GM18868 (cell line): ENCODE results near the gene CPLANE2.
"Not testable (repeated sequence)": the region's sequence is repeated elsewhere in the genome, so short reads cannot be mapped to it uniquely, and the experiment has no call there.

Source experiments
- ATAC-seq: cut with Tn5 transposase; IDR thresholded peaks from one replicate; pipeline ENCODE4 v1.9.1; 2021; ENCODE audit warnings: mild to moderate bottlenecking, moderate library complexity; ENCODE audit not compliant: unreplicated experiment

CPLANE2 gene

DNA sequence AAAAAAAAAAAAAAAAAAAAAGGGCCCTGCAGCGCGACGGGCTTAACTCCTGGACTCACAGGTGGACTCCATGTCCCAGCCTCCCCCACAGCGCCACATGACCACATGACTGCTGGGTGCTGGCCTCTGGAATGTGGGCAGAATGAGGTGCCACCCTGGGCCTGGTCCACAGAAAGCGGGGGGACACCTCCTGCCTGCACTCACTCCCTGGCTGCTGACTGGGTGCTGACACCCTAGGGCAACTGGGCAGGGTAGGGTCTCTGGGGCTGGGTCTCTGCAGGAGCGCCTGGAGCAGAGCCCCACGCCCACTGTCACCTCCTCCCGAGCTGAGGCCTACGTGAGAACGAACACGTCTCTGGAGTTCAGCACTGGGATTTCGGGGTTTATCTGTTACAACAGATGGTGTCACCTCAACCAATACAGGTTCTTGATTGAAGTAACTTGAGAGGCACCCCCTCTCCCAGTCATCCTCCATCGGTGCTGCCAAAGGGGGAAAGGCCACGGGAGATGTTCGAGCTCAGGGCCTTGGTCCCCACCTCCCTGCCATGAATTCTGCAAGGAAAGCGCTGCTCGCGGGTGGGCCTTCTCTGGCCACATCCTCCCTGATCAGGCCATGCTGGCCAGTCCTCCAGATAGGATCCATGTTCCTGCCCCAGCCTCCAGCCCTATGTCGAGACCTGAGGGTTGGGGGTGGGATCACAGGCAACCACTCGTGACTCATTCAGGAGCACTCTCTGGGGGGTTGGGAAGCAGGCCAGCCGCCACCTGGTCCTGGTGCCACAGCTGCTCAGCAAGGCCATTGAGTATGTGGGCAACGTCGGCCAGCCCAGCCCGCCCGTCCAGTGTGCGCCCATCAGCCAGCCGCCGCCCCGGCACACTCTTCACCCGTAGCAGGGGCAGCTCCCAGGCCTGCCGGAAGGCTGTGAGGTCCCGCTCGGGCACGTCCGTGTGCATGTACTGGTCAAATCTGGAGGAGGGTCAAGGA, 5.4 kb downstream of the CPLANE2 start:
- no peak for ATAC-seq

DNA sequence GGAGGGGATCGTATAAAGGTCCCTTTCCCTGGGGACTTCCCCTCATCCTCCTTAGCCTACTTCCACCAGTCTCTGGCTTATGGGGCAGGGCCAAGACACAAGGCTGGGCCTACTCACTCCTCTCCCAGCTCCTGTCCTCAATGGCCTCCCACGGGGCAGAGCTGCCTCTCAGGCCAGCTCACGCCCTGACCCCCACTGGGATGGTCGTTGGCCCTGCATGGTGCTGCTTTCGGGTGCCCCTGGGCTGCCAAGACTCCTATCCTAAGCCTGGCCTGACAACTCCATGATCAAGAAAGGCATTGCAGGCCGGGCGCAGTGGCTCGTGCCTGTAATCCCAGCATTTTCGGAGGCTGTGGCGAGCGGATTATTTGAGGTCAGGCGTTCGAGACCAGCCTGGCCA, 6.2 kb downstream of the CPLANE2 start:
- ATAC-seq: no peak

DNA sequence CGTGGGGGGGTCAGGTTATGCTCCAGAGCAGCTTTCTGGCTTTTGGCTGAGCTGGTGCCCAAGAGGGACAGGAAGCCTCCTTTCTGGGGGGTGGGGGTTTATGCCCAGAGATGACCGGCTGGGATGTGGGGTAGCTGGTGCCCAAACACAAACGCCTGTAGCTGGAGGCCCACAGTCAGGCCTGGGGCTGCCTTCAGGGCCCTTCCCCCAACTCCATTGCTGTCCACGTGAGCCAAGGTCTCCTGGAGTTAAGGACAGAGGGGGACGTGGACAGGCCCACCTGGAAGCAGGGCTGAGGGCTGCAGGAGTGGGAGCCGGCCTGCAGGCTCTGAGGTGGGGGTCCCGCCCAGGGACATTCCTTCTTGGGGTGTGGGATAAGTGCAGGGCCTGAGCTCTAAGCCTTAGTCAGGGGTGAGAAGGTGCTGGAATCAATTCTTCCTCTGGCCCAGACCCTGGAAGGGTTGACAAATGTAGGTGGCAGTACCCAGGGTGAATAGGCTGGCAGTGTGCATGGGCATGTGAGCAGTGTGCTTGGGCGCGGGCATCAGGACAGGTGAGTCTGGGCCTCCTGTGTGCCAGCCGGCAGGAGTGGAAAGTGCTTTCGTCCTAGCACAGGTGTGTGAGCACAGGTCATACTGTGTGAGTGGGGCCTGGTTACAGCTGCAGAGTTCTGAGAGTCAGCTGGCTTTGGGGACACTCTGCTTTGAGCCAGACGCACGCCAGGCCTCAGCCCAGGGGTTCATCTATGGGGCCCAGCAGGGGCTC, 6.8 kb downstream of the CPLANE2 start:
- no peak for ATAC-seq

DNA sequence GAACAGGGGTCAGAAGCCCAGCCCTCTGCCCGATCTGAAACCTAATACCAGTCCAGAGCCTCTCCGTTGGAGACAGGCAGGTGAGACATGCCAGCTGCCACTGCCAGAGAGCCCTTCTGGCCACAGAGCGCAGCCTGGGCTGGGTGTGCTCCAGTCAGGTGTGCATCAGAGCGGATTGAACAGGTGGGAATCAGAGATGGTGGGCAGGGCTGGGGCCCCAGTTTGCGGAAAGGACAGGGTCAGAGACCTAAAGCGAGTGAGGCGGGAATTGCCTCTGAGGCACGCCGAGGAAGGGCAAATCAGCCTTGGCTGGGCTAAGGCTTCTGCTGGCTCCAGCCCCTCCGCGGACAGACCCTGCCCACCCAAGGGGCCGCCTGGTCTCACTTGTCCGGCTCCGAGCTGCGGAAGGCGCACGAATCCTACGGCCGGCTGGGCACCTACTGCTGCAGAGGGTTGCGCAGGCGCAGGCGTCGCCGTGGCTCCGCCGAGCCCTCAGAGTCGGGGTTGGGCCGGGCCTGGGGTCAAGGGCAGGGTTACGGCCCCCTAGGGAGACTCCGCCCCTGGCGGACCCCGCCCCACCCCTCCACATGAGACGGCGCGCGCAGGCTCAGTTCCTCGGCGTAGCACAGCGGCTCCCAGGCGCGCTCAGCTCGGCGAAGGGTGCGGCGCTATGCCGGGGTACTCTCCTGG, 10.3 kb downstream of the CPLANE2 start:
- ATAC-seq: no peak

DNA sequence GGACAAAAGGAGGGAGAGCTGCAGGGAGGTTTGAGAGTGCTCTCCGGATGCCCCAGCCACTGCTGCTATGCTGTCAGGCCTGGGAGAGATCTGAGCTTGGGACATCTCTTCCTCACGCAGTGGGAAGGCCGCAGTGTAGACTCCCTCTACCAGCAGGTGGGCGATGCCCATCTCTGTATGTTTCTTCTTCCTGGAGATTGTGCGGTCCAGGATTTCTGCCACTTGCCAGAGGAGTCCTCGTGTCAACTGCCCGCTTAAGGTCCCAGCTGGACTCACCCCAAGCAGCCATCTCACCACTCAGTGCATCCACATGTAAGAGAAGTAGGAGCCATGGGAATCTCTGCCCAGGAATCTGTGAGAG, 10.9 kb downstream of the CPLANE2 start:
- no peak for ATAC-seq

DNA sequence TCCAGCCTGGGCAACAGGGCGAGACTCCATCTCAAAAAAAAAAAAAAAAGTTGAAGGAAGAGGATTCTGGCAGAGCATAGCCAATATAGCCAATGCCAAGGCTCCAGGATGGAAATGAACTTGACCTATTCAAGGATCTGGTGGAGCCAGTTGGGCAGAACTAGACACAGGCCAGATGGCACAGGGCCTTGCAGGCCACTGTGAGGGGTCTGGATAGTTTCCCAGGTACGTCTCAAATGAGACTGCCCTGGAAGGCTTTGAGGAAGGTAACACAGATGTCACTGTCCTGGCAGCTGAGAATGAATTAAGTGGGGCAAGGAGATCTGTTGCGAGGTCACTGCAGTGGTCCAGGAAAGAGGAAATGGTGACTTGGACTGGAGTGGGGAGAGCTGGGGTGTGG, 12.5 kb downstream of the CPLANE2 start:
- ATAC-seq: no peak

DNA sequence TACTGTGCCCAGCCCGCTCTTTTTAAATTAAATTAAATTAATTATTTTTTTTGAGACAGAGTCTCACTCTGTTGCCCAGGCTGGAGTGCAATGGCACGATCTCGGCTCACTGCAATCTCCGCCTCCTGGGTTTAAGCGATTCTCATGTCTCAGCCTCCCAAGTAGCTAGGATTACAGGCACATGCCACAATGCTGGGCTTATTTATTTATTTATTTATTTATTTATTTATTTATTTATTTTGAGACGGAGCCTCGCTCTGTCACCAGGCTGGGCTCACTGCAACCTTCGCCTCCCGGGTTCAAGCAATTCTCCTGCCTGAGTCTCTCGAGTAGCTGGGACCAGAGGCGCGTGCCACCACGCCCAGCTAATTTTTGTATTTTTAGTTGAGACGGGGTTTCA, 14.3 kb downstream of the CPLANE2 start:
- not testable (repeated sequence) for ATAC-seq

DNA sequence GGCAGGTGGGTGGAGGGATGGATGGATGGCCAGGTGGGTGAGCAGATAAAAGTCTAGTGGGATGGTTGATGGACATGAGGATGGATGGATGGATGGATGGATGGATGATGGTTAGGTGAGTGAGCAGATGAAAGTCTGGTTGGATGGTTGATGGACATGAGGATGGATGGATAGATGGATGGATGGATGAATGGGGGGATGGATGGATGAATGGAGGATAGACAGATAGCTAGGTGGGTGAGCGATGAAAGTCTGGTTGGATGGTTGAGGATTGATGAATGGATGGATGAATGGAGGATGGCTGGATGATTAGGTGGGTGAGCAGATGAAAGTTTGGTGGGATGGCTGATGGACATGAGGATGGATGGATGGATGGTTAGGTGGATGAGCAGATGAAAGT, 15.5 kb downstream of the CPLANE2 start:
- ATAC-seq: no peak

DNA sequence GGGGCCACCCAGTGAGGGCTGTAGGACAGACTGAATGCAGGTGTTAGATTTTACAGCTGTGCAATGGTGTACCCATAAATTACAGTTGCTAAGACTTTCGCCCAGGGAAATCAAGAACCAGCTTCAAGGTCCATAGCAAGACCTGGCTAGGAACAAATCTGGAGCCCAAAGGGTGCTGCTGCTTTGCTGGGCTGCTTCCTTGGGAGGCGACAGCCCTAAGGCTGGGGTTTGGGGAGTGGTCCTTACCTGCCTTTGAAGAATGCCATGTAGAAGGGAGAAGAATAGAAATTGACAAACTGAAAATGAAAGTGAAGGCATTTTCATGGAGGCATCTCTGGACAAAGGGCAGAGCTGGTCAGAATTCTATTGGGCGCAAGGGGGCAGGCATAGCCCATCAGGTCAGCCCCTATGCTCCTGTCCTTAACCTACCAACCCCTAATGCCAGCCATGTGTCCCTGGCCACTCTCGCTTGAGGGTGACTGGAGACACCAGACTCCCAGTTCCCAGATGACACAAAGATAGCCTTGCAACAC, 16.9 kb downstream of the CPLANE2 start:
- ATAC-seq: no peak

DNA sequence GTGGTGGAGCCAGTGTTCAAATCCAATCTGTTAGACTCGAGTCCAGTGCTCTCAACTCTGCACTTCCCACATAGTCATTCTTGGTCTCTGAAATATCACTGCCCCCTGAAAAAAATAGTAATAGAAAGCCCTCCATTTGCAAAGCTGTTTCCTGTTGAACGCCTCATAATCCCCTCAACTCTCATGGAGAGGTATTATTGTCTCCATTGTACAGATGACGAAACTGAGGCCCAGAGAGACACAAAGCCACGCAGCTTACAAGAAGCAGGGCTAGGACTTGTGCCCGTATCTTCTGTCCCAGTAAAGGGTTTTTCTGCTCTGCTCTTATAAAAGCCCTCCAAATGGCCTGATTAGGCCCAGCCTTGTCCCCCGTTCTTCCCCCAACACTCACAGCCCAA, 18.3 kb downstream of the CPLANE2 start:
- ATAC-seq: no peak

DNA sequence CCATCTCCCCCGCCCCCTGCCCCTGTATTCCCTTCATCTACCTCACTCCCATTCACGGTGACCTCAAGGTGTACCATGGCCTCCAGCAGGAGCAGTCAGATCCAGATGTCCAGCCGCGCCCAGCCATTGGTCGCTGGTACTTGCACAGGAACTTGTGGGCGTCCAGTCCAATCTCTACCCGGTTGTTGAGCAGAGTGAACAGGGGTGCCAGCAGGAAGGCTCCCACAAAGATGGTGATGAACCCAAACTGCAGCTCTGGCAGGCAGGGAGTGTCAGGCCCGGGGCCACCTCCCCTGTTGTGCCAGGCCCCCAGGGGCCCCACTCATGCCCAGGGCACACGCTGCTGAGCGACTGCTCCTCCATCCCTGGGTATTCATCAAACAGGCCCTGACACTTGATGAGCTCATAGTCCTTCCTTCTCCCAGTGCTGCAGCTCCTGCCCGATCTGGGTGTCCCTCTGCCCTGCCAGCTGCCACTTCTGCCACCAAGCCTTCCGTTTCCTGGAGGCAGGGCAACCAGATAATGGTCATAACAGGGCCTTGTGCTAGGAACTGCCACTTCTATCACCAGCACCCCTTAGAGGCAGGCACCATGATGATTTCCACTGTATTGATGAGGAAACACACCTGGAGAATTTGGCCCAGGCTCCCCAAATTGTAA, 18.8 kb downstream of the CPLANE2 start:
- no peak for ATAC-seq

DNA sequence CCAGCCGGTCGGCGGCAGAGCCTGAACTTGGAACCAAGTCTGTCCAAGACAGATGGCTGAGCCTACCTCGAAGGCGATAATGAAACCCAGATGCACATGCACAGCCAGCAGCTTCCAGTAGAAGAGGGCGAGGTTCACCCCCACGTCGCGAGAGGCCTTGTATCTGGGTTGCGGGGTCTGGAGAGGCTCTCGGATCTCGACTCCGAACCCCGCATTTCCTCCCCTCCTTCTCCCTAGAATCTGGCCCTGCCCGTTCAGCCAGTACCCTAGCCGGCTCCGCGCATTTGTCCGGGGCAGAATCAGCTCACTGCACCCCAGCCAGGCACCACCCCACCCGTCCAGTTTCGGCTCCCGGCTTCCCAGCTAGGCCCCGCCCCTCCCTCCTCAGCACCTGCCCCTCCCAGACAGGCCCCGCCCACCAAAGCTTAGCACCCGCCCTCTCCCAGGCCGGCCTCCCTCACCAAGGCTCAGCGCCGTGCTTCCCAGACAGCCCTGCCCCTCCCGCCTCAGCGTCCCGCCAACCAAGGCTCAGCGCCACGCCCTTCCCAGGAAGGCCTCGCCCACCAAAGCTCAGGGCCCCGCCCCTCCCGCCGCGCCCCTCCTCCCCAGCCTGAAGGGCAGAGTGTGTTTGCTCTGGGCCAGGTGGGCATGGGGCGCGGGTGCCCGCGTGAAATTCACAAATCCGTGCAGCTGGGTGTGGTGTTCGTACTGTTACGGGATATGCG, 19.8 kb downstream of the CPLANE2 start:
- peak; percentile 89 for ATAC-seq

DNA sequence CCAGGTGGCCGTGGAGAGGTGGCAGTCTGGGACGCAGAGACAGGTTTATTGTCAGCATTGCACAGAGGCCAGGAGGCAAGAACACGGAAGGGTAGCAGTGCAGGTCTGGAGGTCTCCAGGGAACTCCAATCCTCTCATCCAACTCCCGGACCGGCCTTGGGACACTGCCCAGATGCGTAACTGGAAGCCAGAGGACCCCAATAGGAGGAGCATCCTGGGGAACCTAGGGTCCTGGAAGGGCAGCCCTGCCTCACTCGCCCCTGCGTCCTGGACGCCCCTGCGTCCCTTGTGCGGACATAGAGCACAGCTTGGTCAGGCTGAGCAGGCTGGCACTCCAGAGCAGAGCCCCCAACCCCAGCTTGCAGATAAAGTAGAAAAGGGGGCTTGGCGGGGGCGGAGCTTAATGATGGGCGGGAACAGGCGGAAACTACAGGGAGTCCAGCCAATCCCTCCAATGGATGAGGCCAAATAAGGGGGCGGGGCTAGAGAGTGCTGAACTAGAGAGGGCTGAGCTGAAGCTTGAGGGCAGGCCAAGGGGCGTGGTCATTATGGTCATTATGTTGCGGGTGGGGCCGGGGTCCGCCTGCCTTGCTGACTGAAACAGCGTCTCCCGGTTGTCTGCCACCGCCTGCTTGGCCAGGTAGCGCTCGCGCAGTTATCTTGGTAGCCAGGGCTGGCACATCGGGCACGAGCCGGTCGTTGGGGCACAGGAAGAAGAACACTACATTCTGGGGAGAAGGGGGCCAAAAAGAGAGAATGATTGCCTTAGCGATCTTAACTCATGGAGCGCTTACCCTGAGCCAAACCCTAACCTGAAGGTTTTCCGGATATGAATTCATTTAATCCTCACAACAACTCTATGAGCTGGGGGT, 20.9 kb downstream of the CPLANE2 start:
- ATAC-seq: no peak

DNA sequence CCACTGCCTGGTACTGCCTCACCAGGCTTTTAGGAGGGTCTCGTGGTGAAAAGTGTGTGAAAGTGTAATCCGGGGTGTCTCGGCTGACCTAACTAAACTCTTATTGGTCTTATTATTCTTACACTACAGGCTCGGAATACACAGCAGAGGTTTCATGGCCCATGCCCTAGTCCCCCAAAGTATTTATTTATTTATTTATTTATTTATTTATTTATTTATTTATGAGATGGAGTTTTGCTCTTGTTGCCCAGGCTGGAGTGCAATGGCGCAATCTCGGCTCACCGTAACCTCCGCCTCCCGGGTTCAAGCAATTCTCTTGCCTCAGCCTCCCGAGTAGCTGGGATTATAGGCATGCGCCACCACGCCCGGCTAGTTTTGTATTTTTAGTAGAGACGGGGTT, 21.7 kb downstream of the CPLANE2 start:
- ATAC-seq: not testable (repeated sequence)

DNA sequence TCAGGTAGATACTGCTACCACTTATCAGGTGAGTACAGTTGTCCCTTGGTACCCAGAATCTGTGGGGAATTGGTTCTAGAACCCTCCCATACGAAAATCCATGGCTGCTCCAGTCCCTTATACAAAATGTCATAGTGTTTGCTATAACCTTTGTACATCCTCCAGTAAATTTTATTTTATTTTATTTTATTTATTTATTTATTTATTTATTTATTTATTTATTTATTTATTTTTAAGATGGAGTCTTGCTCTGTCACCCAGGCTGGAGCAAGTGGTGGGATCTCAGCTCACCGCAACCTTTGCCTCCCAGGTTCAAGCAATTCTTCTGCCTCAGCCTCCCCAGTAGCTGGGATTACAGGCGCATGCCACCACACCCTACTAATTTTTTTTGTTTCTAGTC, 23.4 kb downstream of the CPLANE2 start:
- ATAC-seq: not testable (repeated sequence)

DNA sequence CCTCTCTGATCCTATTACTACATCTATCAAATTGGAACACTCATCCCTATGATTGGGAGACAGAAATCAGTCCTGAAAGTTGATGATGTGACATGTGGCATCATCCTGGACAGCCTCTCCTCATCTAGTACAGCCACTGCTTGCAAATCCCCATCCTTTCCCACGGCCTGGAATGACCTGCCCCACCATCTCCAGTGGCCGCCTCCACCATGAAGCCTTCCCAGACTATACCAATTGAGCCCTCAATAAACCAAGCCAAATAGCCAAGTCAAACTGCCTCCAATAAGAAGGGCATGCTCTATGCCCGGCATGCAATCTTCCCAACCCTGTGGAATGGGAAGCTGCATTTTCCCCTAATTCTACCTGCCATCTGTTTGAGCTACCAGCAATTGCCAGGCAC, 24.0 kb downstream of the CPLANE2 start:
- ATAC-seq: no peak

DNA sequence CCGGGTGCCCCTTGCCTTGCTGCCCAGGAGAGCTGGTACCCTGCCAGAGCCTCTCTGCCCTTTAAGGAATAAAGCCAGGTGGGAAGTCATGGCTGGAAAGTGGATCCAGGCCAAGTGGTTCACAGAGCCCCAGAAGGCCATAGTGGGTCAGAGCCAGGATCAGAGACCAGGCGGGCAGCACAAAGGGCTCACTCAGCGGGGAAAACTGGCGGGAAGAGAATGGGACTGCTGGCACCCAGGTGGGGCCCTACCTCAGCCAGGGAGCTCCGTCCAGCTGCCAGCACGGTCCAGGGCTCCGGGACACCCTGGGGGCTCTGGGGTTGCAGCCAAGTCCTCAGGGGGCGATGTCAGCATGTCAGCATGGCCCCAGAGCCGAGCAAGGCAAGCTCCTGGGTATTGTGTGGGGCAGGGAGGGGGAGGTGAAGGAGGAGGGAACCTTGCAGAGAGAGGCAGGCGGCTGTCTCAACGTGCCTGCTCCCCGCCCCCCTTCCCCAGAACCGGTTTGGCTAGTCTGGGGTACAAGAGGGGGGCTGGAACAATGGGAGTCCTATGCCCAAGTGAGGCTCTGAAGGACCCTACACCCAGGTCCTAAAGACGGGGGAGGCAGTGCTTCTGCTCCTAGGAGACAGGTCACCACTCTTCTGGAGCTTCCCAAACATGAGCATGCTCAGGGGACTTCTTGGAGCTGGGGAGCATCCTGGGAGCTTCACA, 24.6 kb downstream of the CPLANE2 start, which contains the start of gene ARHGEF19:
Gene ARHGEF19 (minus strand): TSS at position 402 of the 711 bp plus-strand sequence. CDS start 3,598 bp downstream, outside the sequence.
- ATAC-seq: no peak

DNA sequence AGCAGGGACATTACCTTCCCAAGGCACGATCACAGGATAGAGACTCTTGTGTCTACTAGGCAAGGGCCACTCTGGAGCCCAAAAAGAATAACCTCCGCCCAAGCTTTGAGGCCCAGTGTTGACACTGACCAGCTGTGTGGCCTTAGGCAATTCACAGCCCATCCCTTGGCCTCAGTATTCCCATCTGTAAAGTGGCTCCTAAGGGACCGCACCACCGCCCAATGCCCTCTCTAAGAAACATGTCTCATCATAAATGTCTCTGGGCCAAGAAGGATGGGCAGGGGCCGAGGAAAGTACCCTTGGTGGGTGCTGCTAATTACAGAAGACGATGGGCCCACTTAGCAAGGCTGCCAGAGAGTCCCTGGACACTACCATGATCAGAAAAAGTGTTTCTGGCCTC, 25.2 kb downstream of the CPLANE2 start:
- ATAC-seq: no peak
